HG03060 (cell line): ENCODE measurements around the gene FRMPD3.
"Not testable (repeated sequence)": the region's sequence is repeated elsewhere in the genome, so short reads cannot be mapped to it uniquely, and the experiment has no call there.

Source experiments
- ATAC-seq: cut with Tn5 transposase; IDR thresholded peaks from one replicate; pipeline ENCODE4 v1.9.1; 2021; ENCODE audit warnings: low read depth, moderate number of reproducible peaks; ENCODE audit not compliant: unreplicated experiment

FRMPD3 gene

DNA sequence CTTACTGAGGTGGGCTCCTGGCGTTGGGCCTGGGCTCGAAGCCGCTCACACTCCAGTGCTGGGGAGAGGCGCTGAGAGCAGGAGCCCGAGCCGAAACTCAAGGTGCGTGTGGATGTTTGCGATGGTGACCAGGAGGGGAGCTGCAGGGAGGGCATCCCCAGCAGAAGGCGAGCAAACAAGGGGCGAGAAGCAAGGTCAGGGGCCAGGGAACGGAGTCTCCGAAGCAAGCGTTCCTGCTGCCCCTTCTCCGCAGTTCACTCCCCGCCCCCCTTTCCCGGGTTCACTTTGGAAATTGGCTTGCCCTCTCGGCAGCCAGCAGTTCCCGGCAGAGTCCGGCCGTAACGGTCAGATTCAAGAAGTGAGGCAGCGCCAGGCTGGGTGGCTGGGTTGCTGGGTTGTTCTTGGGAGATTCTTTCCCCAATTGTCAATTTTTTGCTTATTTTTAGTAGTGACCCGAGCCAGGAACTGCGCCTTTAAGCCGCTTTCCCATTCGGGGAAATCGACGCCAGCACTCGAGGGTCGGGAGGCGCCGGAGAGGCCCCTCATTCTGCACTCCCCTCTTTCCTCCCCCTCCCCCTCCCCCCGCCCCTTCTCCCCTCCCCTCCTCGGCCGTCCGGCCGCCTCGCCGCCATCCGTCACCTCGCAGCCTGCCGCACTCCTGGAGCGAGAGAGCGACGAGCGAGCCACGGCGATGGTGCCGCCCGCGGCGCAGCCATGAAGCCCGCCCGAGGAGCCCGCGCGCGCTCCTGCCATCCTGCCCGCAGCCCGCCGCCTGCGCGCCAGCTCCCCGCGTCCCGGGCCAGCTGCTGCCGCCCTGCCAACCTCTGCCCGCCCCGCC, at the start of gene FRMPD3:
Gene FRMPD3, plus strand, starts transcription at position 655 of the 838 bp plus-strand sequence. CDS start 76,937 bp downstream, outside the sequence.
- ATAC-seq, result no peak

DNA sequence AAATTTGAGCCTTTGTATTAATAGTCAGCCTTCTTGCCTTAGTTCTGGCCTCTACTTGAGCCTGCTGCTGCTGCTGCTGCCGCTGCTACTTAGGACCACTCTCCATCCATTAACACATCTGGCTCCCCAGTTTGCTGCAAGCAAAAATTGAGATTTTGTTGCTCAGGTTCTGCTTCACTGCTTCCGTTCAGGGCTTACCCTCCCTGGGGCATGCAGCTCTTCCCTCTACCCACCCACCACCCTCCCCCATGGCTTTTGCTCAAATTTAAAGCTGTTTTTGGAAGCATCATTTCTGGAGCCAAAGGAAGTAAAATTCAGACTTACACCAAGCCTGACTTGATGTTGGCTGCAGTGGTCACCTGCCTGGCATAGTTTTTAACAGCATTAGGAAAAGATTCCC, 28.9 kb upstream of the FRMPD3 start:
- ATAC-seq, result no peak

DNA sequence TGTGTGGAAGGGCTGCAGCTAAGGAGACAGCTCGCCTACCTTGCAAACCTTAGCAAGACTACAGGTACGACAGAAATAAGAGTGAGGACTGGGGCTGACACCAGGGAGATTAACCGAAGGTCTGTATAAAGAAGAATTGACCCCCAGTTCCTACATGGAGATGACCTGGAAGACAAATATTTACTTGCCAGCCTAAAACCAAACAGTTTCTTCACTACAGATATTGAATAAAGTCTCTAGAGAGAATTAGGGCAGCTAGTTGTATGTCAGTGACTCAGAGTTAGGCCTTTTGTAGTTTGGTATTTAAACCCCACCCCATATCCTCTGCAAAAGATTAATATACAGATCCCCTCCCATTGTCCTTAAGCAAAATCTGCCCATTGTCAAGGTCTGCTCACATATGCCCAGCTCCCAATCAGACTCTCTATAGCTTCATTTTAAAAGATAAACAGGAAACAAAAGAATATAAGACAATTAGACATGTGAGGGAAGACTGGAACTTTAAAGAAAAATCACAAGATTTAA, 28.1 kb upstream of the FRMPD3 start:
- no peak for ATAC-seq

DNA sequence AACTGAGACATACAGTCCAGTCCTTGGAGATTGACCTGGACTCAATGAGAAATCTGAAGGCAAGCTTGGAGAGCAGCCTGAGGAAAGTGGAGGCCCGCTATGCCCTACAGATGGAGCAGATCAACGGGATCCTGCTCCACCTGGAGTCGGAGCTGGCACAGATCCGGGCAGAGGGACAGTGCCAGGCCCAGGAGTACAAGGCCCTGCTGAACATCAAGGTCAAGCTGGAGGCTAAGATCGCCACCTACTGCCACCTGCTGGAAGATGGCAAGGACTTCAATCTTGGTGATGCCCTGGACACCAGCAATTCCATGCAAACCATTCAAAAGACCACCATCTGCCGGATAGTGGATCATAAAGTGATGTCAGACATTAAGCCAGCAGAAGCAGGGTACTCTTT, 20.4 kb upstream of the FRMPD3 start:
- no peak for ATAC-seq

DNA sequence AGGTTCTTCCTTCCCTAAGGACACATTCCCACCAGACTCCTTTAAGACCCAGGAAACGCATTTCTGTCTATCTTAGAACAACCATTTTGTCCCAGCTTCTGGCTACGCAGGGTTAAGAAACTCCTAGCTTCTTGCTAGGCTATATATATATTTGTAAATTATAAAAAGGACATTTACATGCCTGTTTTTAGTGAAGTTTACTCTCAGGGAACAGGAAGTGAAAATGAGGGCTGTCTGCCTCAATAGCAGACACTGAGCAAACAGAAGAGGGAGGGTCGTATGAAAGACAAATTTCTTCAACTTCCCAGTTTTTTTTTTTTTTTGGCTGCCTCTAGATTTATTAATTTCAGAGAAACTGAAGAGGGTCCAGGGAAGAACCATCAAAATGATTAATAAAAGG, 9.3 kb upstream of the FRMPD3 start:
- no peak for ATAC-seq

DNA sequence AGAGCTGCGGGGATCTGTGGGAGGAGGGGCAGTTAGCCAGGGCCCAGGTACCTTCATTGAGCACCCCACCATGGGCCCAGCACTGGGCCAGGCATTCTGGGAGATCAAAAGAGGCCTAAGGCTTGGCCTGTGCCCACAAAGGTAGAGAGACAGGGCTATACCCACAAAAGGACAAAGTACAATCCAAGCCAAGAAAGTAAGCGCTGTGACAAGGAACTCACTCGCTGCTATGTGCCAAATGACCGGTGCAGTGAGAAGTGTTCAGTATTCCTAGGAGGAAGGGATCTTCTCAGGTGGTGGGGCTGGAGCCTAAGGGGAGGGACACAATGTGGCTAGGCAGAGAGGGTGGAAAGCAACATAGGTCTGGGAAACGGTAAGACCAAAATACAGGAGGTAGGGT, 8.8 kb upstream of the FRMPD3 start:
- ATAC-seq, result no peak

DNA sequence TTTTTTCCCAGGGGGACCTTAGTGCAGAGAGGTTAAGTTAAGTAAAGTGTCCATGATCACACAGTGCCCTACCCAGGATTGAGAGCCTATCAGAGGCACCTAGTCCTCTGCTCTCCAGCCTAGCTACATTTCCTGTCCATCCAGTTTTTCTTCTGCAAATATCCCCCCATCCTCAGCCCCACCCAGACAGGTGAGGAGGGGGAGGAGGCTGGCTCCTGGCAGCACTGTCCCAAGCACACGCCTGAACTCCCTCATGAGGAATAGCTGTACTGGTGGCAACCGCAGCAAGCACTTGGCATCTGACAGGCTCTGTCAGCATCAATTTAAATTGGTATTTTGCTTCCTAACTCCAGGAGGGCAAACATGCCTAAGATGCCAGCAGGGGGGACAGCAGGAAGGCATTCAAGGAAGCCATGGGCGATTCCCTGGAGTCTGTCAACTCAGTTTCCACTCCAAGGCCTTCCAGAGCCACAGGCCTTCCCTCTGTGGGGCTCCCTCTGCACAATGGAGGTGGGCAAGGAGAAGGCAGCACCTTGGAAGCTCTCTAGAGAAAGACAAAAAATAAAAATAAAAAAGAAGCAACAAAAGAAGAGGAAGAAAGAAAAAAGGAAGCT, 6.4 kb upstream of the FRMPD3 start:
- ATAC-seq, result no peak

DNA sequence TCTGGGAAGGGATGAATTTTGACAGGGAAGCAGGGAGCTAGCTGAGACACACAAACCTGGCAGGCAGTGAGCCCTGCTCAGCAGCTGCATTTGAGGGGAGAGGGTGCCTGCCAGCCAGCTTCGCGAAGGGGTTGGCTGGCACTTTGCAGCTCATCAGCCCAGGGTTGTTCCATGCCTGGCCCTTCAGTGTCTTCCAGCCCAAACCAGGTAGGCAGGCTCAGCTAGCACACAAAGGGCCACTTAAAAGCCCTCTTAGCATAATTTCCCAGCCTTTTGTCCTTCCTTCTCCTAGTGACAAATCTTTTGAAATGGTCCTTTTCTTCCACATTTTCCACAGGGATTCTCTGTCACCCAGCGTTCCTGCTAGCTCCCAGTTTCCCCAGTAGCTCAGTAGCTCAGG, 4.3 kb upstream of the FRMPD3 start:
- no peak for ATAC-seq

DNA sequence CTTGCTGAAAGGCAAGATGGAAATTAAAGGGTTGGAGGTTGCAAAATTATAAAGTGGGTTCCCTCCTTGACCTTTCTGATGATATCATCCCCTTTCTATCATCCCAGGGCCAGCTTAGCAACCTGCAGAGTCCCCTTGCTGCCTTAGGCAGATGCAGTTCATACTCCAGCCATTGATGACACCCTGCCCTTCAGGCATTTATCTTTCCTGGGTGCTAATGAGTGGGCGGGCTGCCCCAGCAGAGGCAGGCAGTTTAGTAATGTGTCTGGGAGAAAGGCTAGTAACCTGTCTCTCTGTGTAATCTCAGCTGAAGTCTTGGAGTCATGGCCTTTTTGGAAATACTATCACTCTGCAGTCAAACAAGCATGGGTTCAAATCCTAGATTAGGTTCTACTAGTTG, 3.8 kb upstream of the FRMPD3 start:
- ATAC-seq, result no peak

DNA sequence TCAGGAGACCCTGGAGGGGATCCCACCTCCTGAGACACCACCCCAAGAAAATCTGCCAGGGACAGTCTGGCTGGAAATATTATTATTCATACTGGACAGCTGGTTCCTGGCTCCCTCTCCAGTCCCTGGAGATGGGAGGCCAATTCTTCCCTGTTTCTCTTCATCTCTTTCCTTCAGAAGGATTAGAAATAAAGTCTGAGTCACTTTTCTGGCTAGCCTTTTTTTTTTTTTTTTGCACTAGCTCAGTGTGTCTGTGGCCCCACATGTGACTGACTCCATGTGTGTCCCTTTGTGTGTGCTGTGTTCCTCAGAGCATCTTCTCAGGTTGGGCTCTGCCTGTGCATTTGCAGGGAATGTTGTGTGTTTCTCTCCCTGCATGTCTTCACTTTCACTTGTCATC, 1.8 kb upstream of the FRMPD3 start:
- no peak for ATAC-seq

DNA sequence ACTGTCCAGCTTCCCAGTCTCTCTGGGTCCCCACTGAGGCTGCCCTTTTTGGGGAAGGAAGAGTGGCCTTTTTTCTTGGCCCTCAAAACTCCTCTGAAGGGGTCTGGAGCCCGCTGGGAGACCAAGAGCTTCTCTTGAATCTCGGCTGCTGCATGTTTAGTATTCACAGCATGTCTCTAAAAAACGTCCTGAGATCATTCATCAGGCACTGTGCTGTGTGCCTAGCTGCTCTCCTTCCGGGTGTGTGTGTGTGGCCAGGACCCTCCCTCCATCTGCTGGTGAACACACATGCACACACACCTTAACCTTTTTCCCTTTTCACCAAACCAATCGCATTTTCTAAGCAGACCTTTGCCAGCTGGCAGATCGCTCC, 841 bp upstream of the FRMPD3 start:
- no peak for ATAC-seq

DNA sequence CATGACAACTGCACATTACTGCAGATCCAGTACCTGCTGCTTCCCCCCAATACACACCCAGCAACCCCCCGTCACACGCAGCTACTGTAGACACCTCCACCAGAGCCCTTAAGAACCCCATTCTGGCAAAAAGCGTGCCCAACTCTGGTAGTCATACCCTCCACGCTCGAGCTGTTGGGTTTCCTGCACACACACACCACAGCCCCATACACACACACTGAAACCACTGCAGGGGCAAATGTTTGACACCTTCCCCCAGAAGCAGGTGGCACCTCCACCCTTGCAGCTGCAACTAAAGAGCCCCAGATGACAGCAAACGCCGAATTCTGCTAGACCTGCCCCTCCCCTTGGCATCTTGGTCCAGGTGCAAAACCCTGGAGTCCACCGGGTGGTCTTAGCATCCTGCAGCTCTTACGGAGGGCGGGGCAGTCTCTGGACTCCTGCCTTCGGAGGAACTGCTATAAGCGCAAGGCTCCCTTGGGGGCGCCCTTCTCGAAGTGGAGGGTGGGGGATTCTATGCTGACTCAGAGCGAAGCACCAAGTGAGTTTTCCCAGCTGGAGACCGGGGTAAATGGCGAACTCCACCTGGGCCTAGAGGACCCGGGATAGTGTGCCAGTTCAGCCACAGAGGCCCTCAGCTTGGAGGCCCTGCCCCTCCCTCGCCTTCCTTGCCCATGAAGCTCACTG, 1.5 kb downstream of the FRMPD3 start:
- no peak for ATAC-seq

DNA sequence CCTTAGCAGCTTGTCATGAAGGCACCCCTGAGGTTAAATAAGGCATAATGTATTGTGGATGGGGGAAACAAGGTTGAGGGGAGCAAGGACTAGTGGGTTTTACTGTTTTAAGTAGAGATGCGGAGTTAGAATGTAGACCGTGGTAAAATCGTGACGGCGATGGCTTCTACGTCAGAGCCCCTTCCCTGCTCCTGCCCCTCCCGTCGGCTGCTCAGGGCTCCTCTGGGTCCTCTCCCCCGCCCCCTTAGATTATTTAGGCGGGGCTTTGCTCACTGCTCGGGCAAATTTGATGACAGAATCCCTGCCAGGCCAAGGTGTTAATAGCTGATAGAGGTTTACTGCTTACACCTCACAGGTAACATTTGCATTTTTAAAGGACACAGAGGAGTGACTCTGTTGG, 2.3 kb downstream of the FRMPD3 start:
- ATAC-seq, result no peak

DNA sequence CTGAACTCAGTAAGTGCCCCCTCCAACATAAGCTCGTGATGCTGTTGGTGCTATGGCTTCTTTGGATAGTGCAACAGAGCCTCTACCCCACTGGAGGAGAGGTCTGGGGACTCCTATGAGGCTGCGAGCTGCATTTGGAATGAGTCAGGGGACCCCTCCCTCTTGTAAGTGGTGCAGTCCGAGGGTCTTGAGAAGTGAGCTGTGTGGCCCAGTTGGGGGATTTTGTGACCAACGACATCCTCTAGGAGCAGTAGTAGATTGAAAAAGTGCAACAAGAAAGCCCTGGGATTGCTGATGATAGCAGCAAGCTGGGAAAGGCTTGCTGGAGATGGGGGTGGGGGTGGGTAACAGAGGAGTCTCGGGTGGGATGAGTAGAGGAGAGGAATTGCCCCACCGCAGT, 3.1 kb downstream of the FRMPD3 start:
- no peak for ATAC-seq

DNA sequence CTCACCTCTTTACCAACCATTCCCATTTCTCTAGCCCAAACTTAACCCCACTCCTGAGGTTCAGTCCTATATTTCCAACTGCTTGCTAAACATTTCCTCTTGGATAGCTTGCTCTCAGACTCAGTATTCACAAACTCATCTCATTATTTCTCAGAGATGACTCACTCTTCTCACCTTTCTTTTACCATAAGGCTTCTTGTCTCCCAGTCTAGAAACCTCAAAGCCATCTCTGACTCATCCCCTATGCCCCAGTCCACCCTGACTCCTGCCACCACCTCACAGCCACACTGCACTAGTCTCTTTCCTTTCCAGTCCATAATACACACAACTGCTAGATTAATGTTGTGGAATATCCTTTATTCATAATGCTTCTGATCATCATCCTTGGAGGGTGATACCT, 4.8 kb downstream of the FRMPD3 start:
- peak; percentile 95 for ATAC-seq

DNA sequence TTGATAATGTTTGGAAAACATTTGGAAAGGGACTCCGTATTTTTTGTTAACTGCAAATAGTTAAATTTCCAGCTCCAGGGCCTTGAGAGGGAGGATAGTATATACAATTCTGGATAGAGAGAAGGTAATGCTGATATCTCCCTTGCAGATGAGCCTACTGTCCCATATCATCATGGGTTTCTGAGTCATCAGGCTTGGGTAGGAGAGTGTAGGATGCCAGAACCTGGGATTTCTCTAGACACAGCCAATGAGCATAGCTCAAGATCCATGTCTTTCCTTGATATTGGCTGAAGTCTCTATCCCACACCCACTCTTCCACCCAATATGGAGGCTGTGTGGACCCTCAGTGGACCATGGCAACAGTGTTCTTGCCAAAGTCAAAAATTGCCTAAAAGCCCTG, 7.8 kb downstream of the FRMPD3 start:
- ATAC-seq, result no peak

DNA sequence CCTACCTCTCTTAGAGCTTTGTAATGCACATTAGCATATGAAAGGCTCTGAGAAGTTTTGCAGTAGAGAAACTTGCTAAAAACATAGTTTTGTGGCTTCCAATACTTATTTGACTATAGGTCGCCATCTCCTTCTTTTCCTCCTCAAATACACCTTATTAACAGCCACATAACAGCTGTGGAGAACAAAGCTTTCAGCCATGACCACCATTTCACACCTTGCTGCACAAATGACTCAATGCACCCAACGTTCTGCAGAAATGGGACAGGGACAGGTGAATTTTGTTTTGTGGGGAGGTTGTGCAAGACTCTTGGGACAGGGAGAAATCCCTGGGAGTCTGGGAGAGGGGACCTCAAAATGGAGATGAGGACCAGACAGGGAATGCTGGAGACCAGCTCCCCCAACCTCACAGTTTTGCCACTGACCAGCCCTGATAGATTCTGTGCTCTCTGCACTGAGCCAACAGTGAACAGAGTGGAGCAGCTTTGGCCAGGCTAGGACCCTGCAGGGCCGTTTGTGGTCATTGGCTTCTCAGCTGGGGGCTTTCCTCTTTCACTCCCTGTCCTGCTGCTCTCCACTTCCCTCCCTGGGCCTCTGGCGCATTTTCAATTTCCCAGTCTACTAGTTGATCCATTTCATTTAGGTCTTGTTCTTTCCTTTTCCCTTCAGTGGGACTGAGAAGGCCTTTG, 16.6 kb downstream of the FRMPD3 start:
- peak; percentile 91 for ATAC-seq

DNA sequence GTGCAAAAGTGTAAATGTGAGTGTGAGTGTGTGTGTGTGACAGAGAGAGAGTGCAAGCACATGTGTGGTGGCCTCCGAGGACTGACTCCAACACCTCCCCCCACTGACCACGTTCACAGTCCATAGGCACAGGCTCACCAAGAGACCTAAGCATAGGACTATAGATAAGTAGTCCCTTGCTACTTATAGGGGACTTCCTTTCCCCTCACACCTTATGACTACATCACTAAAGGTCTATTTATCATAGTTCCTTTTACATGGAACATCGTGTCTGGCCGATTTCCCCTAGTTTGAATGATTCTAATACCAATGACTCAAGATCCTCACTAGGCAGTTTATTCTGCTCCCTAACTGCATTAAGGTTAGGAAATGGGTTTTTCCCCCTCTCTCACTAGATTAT, 17.8 kb downstream of the FRMPD3 start:
- ATAC-seq, result no peak

DNA sequence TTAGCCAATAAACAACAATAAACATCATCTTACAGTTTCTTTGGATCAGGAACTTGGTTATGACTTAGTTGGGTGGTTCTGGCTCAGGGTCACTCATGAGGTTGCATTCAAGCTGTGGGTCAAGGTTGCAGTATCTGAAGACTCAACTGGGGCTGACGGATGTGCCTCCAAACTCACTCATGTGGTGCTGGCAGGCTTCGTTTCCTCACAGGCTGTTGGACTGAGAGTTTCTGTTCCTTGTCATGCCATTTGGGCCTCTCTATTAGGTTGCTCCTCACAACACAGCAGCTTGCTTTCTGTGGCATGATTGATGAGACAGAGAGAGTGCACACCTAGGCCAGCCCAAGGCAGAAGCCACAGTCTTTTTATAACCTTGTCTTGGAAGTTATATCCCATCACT, 20.7 kb downstream of the FRMPD3 start:
- no peak for ATAC-seq

DNA sequence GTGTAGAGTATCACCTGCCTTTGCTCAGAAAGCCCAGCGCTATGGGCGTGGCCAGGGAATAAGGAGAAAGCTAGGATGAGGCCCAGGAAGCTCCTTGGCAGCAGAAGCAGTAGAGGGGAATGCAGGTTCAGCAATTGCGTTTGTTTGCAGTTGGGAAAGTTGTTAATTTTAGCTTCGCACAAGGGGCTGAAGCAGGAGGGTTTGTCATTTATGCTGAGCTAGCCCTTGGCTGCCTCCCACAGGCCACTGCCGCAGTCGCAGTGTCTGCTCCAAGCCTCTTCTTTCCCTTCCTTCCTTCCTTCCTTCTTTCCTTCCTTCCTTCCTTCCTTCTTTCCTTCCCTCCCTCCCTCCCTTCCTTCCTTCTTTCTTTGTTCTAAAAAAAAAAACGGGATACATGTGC, 21.5 kb downstream of the FRMPD3 start:
- no peak for ATAC-seq

DNA sequence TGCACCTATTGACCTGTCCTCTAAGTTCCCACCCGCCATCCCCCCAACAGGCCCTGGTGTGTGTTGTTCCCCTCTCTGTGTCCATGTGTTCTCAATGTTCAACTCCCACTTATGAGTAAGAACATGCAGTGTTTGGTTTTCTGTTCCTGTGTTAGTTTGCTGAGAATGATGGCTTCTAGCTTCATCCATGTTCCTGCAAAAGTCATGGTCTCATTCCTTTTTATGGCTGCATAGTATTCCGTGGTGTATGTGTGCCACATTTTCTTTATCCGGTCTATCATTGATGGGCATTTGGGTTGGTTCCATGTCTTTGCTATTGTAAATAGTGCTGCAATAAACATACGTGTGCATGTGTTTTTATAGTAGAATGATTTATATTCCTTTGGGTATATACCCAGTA, 22.0 kb downstream of the FRMPD3 start:
- not testable (repeated sequence) for ATAC-seq
